ENCODE measurements around the gene GBF1. TPM values are rescaled to one million over a fixed set of nuclear protein-coding genes. Genes with fewer than 3 reads are reported as not detected.

The GBF1 gene, protein sequence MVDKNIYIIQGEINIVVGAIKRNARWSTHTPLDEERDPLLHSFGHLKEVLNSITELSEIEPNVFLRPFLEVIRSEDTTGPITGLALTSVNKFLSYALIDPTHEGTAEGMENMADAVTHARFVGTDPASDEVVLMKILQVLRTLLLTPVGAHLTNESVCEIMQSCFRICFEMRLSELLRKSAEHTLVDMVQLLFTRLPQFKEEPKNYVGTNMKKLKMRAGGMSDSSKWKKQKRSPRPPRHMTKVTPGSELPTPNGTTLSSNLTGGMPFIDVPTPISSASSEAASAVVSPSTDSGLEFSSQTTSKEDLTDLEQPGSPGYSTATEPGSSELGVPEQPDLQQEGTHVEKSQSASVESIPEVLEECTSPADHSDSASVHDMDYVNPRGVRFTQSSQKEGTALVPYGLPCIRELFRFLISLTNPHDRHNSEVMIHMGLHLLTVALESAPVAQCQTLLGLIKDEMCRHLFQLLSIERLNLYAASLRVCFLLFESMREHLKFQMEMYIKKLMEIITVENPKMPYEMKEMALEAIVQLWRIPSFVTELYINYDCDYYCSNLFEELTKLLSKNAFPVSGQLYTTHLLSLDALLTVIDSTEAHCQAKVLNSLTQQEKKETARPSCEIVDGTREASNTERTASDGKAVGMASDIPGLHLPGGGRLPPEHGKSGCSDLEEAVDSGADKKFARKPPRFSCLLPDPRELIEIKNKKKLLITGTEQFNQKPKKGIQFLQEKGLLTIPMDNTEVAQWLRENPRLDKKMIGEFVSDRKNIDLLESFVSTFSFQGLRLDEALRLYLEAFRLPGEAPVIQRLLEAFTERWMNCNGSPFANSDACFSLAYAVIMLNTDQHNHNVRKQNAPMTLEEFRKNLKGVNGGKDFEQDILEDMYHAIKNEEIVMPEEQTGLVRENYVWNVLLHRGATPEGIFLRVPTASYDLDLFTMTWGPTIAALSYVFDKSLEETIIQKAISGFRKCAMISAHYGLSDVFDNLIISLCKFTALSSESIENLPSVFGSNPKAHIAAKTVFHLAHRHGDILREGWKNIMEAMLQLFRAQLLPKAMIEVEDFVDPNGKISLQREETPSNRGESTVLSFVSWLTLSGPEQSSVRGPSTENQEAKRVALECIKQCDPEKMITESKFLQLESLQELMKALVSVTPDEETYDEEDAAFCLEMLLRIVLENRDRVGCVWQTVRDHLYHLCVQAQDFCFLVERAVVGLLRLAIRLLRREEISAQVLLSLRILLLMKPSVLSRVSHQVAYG (N-terminal part only)
- total RNA-seq: 37.4 and 38.0 TPM in 2 replicates

DNA sequence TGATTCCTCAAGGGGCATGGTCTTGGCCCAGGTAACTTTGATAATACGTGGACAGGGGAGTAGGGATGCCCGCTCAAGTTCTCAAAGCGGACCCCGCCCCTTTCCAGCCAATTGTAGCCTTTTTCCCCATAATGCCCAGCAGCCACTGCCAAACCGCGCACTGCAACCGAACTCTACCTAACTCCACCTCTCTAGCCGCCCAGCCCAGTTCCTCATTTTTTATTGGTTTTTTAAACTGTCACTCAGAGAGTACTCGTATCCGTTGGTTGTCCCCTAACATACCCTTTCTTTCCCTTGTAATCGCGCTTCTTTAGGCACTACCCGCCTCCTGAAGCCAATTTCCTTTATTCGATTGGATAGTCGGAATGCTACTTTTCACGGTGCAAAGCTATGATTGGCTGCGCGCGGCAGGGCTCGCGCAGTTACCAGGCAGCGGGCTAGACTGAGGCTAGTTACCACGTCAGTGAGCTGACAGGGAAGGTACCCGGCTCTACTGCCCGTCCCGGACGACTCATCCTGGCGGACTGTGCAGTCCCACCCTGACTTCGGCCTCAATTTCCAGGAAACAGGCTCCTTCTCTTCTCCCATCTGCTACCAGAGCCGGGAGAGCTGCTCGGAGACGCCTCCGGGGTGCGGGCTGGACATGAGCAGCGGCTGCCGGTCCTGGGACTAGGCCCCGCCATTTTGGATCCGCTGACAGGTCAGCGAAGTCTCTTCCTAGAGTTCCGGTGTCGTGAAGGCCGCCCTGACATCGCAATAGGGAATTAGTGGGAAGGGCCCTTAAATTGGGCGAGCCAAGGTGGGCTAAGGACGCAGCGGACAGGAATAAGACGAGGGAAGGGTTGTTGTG, at the start of gene GBF1:
GBF1 (plus strand) TSS at position 451 of the 850 bp plus-strand sequence. CDS start 13,407 bp downstream, outside the sequence.
- peak within 1 kb of the TSS; percentile 97 for H2AFZ ChIP-seq (ENCODE audit: low read length)
- H3K4me2 ChIP-seq (ENCODE audit: insufficient read depth, low read length): peak within 1 kb of the TSS; percentile 90
- TF ChIP-seq, protein P1, sequence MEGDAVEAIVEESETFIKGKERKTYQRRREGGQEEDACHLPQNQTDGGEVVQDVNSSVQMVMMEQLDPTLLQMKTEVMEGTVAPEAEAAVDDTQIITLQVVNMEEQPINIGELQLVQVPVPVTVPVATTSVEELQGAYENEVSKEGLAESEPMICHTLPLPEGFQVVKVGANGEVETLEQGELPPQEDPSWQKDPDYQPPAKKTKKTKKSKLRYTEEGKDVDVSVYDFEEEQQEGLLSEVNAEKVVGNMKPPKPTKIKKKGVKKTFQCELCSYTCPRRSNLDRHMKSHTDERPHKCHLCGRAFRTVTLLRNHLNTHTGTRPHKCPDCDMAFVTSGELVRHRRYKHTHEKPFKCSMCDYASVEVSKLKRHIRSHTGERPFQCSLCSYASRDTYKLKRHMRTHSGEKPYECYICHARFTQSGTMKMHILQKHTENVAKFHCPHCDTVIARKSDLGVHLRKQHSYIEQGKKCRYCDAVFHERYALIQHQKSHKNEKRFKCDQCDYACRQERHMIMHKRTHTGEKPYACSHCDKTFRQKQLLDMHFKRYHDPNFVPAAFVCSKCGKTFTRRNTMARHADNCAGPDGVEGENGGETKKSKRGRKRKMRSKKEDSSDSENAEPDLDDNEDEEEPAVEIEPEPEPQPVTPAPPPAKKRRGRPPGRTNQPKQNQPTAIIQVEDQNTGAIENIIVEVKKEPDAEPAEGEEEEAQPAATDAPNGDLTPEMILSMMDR (IDR thresholded peaks at IDR 0.05; ENCODE audit: extremely low read depth, low read depth, low read length): no peak
- peak within 1 kb of the TSS; percentile 97 for H3K4me3 ChIP-seq (ENCODE audit: insufficient read depth, low read length)
- peaks cover under 1% of the 10 kb centered on the region for H3K27me3 ChIP-seq (ENCODE audit: insufficient read depth, low read length)
- peak; percentile 99 for DNase-seq (ENCODE audit: insufficient read length, low spot score, missing footprints)
- peaks cover 45% of the 10 kb centered on the region for H4K20me1 ChIP-seq (ENCODE audit: insufficient read depth, low read length)
- peak within 1 kb of the TSS; percentile 91 for H3K27ac ChIP-seq (ENCODE audit: low read depth, low read length)
- H3K4me1 ChIP-seq (ENCODE audit: insufficient read depth, low read length): peaks cover 47% of the 10 kb centered on the region
- no peaks in the 10 kb centered on the region for H3K36me3 ChIP-seq (ENCODE audit: insufficient read depth, low read length)
- peaks cover 50% of the 10 kb centered on the region for H3K79me2 ChIP-seq (ENCODE audit: insufficient read depth, low read length)
- H3K9me3 ChIP-seq (ENCODE audit: low read depth, low read length): no peaks in the 10 kb centered on the region

DNA sequence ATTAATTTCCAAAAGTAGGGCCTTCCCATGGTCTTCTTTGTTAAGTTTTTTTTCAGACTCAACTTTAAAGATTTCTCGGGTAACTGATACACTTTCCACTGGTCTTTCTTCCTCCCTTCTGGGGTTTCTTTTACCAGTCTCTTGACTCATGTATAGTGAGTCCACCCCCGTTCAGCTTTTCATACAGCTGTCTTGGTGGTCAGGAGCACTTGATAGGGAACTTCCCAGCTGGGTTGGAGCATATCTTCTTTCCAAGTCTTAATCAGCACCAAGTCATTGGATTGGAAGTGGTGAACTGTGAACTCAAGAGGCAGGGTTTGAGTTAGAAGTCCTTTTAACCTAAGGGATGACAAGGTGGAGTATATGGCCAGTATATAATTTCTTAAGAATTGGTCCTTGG, 48.4 kb upstream of the GBF1 start:
- Histone ChIP-seq H3K9me3 (ENCODE audit: low read depth, low read length) (peaks cover 1% of the 10 kb centered on the region), H3K4me1 (ENCODE audit: insufficient read depth, low read length) (no peaks in the 10 kb centered on the region), H3K79me2 (ENCODE audit: insufficient read depth, low read length) (no peaks in the 10 kb centered on the region), H3K36me3 (ENCODE audit: insufficient read depth, low read length) (no peaks in the 10 kb centered on the region), H3K27me3 (ENCODE audit: insufficient read depth, low read length) (peaks cover under 1% of the 10 kb centered on the region), H3K4me2 (ENCODE audit: insufficient read depth, low read length) (no peak overlapping the region), H4K20me1 (ENCODE audit: insufficient read depth, low read length) (no peaks in the 10 kb centered on the region), H3K27ac (ENCODE audit: low read depth, low read length) (no peak overlapping the region), H3K4me3 (ENCODE audit: insufficient read depth, low read length) (no peak overlapping the region), H2AFZ (ENCODE audit: low read length) (no peak overlapping the region)
- no peak for DNase-seq (ENCODE audit: insufficient read length, low spot score, missing footprints)
- TF ChIP-seq, protein P1 (IDR thresholded peaks at IDR 0.05; ENCODE audit: extremely low read depth, low read depth, low read length): no peak

DNA sequence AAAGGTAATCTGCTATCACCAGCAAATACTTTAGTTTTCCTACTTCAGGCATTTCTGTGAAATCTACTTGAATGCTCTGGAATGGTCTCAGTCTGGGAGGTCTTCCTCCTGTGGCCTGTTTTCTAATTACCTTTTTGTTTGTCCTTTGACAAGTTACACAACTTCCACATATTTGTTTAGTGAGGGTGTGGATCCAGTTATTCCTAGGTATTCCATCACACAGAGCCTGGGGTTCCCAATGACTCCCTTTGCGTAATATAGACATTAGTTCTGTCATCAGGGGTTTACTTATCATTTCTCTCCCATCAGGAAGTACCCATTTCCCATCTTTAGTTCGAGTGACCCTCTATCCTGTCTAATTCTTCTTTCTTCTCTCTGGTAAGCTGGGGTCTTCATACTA, 47.3 kb upstream of the GBF1 start:
- TF ChIP-seq, protein P1 (IDR thresholded peaks at IDR 0.05; ENCODE audit: extremely low read depth, low read depth, low read length): no peak
- no peak overlapping the region for H2AFZ ChIP-seq (ENCODE audit: low read length)
- no peak overlapping the region for H3K27ac ChIP-seq (ENCODE audit: low read depth, low read length)
- no peak overlapping the region for H3K4me3 ChIP-seq (ENCODE audit: insufficient read depth, low read length)
- DNase-seq (ENCODE audit: insufficient read length, low spot score, missing footprints): no peak
- H3K4me1 ChIP-seq (ENCODE audit: insufficient read depth, low read length): no peaks in the 10 kb centered on the region
- H3K9me3 ChIP-seq (ENCODE audit: low read depth, low read length): no peaks in the 10 kb centered on the region
- H3K79me2 ChIP-seq (ENCODE audit: insufficient read depth, low read length): no peaks in the 10 kb centered on the region
- no peaks in the 10 kb centered on the region for H4K20me1 ChIP-seq (ENCODE audit: insufficient read depth, low read length)
- H3K27me3 ChIP-seq (ENCODE audit: insufficient read depth, low read length): peaks cover 8% of the 10 kb centered on the region
- H3K36me3 ChIP-seq (ENCODE audit: insufficient read depth, low read length): no peaks in the 10 kb centered on the region
- no peak overlapping the region for H3K4me2 ChIP-seq (ENCODE audit: insufficient read depth, low read length)

Measured in osteoblast (primary cell).